ENCODE data around the gene P3H3.
"Not testable (repeated sequence)": the region's sequence is repeated elsewhere in the genome, so short reads cannot be mapped to it uniquely, and the experiment has no call there.

Gene P3H3

DNA sequence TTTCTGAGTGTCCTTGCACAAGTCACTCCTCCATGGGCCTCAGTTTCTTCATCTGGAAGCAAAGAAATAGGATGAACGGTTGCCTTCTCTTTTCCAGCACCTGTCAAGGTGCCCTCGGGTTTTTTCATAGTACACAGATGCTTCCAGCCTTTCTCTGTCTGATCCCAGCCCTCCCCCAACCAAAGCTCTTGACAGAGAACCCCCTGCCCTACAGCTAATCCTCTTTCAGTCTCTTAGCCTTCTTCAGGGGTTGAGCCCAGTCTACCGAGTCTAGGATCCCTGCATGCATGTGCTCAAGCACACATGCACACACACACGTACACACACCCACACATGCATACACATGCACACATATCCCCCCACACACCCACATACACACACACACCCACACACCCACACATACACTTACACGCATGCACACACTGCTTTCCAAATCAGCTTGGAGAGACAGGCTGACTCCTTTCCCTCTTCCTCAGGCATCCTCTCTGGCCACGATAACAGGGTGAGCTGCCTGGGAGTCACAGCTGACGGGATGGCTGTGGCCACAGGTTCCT lies 18.2 kb downstream of the P3H3 start:
- no peak for DNase-seq (ENCODE audit: low spot score)

DNA sequence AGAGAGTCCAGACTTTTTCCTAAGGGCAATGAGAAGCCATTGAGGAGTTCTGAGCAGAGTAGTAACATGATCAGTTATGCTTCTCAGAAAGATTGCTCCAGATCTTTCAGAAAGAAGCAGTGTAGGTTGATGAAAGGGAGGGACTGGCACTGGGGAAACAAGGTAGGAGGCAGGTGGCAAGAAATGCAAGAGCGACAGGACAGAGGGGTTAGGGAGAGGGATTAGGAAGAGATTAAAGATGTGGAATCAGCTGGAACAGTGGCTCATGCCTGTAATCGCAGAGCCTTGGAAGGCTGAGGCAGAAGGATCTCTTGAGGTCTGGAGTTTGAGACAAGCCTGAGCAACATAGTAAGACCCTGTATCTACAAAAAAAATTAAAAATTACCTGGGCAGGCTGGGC lies 19.5 kb downstream of the P3H3 start:
- no peak for DNase-seq (ENCODE audit: low spot score)

DNA sequence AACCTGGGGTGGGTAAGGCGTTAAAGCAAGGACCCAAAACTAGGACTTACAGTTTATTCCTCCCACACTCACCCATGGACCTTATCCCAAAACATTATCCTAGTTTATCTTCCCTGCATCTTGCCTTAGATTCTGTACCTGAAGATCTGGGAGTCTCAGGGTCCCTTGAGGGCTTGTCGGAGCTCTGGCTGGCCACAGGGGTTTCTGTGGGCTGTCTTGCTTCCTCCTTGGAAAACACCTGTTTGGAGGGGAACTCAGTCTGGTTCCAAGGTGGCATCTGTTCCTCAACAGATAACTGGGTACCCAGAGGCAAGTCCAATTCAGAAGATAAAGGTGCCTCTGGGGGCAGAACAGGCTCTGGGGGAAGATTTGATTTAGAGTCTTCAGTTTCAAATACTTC lies 21.2 kb downstream of the P3H3 start:
- DNase-seq (ENCODE audit: low spot score) = no peak

DNA sequence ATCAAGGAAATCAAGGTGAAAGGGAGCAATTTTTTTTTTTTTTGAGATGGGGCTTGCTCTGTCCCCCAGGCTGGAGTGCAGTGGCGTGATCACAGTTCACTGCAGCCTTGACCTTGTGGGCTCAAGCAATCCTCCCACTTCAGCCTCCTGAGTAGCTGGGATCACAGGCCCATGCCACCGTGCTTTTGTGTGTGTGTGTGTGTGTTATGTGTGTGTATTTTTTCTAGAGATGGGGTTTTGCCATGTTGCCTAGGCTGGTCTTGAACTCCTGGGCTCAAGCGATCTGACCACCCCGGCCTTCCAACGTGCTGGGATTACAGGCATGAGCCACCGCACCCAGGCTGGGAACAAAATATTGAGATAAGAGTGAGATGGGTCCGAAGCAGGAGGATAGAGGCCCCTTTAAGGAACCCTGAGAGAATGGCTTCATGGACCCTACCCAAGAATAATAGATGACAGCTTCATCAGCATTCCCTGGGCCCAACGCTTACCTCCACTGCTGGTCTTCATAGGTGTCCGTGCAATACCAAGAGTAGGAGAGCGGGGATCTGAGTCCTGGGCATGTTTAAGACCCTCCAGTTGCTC lies 21.9 kb downstream of the P3H3 start:
- no peak for DNase-seq (ENCODE audit: low spot score)

DNA sequence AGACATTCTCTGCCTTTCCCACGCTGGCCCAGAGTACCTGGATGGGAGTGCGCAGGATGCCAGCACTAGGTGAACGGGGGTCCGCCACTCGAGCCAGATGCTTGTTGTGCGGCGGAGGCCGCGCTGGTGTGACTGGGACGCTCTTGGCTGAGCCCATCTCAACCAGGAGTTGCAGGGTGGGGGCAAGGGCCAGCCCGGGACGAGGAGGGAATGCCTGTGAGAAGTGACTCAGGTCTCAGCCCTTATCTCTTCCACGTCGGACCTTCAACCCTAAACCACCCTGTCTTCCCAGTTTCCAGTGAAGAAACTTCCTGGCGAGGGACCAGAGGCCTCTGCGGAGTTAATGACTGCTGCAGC lies 22.6 kb downstream of the P3H3 start:
- DNase-seq (ENCODE audit: low spot score) = no peak

DNA sequence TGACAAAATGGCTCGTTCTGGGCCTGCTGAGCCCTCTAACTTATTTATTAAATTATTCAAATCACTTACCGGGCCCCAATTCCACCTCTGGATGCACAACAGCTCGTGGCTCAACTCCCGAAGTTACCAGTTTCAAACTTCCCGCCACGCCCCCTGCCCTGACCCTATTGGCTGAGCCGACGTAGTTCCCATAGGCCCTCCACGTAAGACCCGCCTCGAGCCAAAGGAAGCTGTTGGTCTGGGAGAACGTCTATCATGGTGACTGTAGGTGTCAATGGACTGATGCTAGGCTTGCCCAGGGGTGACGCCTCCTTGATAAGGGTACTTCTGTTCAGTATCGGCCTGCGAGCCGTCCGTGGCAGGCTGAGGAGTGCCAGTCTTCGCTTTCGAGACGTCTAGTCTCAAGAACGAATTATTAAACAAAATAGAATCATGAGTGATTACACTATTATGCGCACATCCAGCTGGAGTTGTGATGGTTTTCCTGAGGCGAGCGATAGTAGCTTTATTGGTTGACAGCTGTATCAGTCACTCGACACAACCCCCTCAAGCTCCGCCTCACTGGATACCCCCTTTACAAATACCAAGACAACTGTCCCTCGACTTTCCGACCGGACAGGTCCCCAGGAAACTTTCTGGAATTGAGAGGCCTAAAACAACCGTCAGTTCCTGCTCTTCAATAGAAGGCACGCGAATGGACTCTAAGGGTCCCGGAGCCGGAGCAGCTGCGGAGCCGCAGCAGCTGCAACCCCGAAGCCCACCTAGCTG lies 23.1 kb downstream of the P3H3 start, which contains the start of gene CDCA3:
CDCA3 (minus strand) TSS at position 134 of the 768 bp plus-strand sequence. CDS start 334 bp downstream, outside the sequence.
- DNase-seq (ENCODE audit: low spot score) = peak; percentile 96

GRCh38 chr12:6851921-6852650 lies 23.9 kb downstream of the P3H3 start, which contains the start of gene USP5:
Gene USP5 (plus strand): TSS chr12:6852150. CDS start chr12:6852180, 30 bp downstream.
- peak; percentile 99 for DNase-seq (ENCODE audit: low spot score)

DNA sequence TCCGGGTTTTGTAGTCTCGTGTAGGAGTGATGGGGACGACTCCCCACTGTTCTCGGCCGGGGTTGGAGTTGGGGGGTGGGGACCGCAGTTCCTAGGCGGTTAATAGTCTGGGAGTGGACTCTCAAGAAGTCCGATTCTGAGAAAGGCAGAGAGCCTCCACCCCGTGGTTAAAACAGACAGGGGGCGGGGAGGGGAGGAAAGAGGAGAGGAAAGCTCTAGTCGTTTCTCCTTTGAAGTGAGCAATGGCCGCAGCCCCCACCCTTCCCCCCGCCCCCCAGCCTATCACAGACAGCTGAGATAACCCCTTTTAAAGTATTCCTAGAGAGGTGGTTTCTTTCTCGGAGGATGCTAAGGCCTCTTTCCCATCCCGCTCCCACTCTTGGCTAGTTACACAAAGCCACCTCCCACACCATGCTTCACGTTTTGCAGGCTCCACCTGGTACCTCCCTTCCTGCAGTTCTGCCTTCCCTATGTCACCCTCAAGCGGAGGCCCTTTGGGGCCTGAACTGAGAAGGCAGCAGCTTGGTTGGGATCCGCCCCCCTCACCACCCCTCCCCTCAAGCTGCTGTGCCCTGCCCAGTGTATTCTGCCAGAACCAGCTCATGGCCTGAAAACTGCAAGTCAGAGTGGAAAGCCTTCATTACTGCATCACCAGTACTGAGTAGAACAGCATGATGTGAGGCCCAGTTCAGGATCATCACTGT lies 24.6 kb downstream of the P3H3 start:
- DNase-seq (ENCODE audit: low spot score) = no peak

DNA sequence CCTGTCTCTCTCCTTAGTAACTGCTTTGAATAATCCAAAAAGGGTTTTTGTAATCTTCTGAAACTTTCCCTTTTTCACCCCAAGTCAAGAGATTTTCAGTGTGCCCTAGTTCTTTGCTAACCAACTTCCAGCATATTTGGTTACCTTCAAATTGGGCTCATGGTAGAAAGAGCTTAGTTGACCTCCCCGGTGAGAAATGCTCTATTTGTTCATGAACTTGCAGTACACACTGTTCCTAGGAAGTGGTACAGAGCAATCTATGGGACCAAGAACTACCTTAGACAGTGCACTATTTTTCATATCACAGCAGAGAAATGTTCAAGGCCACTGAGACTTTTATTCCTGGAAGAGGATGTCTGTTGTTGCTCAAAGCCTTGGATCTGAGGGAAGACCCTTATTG lies 25.4 kb downstream of the P3H3 start:
- no peak for DNase-seq (ENCODE audit: low spot score)

DNA sequence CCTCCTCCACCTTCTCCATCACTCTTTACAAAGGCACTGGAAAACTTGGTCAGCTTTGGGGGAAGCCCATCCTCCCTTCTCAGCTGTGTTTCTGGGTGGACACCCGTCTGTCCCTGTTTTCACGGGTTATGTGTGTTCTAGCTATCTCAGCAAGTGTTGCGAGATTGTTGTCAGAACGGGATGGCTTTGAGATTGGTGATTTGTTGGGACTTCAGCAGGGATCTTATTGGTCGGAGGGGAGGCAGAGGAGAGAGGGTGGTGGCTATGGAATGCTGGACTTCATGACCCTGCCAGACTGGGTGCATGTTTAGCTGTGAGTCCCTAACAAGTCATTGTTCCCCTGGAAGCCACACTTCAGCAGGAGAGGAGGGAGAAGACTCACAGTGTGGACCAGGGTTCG lies 25.8 kb downstream of the P3H3 start:
- no peak for DNase-seq (ENCODE audit: low spot score)

DNA sequence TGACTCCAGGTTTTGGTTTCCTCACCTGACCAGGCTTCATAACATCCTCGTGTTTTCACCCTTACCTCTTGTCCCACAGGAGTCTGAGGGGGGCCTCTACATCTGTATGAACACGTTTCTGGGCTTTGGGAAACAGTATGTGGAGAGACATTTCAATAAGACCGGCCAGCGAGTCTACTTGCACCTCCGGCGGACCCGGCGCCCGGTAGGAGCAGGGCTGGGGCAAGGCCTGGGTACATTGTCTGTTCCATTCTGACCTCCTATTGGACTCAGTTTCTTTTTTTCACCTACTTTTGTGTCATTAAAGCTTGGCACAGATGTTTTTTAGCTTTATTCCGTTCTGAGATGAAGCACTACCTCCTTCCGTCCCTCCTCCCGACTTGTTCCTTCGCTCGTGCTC lies 27.1 kb downstream of the P3H3 start:
- DNase-seq (ENCODE audit: low spot score) = no peak

- DNase-seq (ENCODE audit: low spot score) = no peak
Observed at GRCh38 chr12:6858799-6859198, 30.6 kb downstream of the P3H3 start.

- DNase-seq (ENCODE audit: low spot score) = no peak
Observed at GRCh38 chr12:6860116-6860515, 31.9 kb downstream of the P3H3 start.

- no peak for DNase-seq (ENCODE audit: low spot score)
Observed at GRCh38 chr12:6860942-6861341, 32.7 kb downstream of the P3H3 start.

GRCh38 chr12:6861391-6861790 lies 33.2 kb downstream of the P3H3 start:
- DNase-seq (ENCODE audit: low spot score) = no peak

GRCh38 chr12:6863033-6863432 lies 34.8 kb downstream of the P3H3 start:
- DNase-seq (ENCODE audit: low spot score) = no peak

- no peak for DNase-seq (ENCODE audit: low spot score)
Observed at GRCh38 chr12:6863586-6864321, 35.5 kb downstream of the P3H3 start.

DNA sequence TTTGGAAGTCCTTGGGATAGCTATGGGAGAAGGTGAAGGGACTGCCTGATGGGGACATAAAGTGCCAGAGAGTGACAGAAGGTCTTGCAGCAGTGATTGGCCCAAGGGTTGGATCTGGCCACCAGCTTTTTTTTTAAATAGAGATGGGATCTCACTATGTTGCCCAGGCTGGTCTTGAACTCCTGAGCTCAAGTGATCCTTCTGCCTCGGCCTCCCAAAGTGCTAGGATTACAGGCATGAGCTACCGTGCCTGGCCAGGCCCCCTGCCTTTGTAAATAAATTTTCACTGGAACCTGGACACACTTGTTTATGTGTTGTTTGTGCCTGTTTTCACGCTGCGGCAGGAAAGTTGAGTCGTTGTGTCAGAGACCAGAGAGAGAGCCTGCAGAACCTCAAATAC lies 37.1 kb downstream of the P3H3 start:
- DNase-seq (ENCODE audit: low spot score) = not testable (repeated sequence)

DNA sequence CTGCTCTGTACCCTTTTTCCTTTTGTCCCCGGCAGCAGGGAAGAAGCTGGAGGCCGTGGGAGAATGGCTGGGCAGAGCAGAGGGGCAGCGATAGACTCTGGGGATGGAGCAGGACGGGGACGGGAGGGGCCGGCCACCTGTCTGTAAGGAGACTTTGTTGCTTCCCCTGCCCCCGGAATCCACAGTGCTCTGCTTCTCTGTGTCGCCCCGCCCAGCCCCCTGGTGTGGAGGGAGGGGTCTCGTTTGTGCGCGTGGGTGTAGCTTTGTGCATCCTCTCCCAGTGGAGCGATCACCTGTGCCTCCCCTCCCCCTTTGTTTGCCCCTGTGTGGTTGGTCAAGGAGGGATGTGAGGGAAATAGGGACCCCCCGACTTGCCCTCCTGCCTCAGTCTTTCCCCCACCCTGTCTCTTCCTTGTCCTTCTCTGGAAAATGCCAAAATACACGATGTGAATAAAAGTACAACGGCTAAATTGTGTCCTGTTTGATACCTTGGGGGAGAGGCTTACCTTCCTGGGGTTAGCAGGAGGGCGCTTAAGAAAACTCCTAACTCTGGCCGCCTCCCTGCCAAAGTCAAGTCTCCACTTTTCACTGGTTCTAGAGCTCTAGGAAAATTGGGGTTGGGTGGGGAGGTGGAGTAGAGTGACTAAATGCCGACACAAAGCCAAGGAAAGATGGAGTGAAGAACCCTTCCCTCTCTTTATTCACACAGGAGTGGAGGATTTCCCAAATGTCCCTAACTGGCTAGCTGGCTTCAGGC lies 38.1 kb downstream of the P3H3 start:
- no peak for DNase-seq (ENCODE audit: low spot score)

GRCh38 chr12:6866920-6867412 lies 38.8 kb downstream of the P3H3 start:
- DNase-seq (ENCODE audit: low spot score) = no peak

All from kidney capillary endothelial cell (primary cell).